GM15510 (cell line): ENCODE data around the gene VSTM2L.

Experiments used
- POLR2A ChIP-seq: IDR thresholded peaks from 3 replicates; pipeline ENCODE4 v1.6.1; 2011; ENCODE audit warnings: borderline replicate concordance; ENCODE audit not compliant: insufficient read length; ENCODE audit errors: extremely low read depth

The VSTM2L gene

GRCh38 chr20:37904845-37905373, 2.0 kb downstream of the VSTM2L start:
- no peak for TF ChIP-seq POLR2A

GRCh38 chr20:37905671-37906613, 3.0 kb downstream of the VSTM2L start:
- no peak for TF ChIP-seq POLR2A

GRCh38 chr20:37907330-37907676, 4.4 kb downstream of the VSTM2L start:
- TF ChIP-seq POLR2A = no peak

GRCh38 chr20:37907677-37908401, 4.9 kb downstream of the VSTM2L start:
- no peak for TF ChIP-seq POLR2A

GRCh38 chr20:37911261-37911660, 8.3 kb downstream of the VSTM2L start:
- no peak for TF ChIP-seq POLR2A

GRCh38 chr20:37911838-37912281, 8.9 kb downstream of the VSTM2L start:
- no peak for TF ChIP-seq POLR2A

- no peak for TF ChIP-seq POLR2A
These were observed 9.9 kb downstream of the VSTM2L start for GRCh38 chr20:37912874-37913273.

- no peak for TF ChIP-seq POLR2A
These were observed 10.8 kb downstream of the VSTM2L start for GRCh38 chr20:37913567-37914366.

GRCh38 chr20:37914367-37914671, 11.4 kb downstream of the VSTM2L start:
- no peak for TF ChIP-seq POLR2A

GRCh38 chr20:37914672-37915433, 11.9 kb downstream of the VSTM2L start:
- TF ChIP-seq POLR2A = no peak

GRCh38 chr20:37915434-37915787, 12.5 kb downstream of the VSTM2L start:
- no peak for TF ChIP-seq POLR2A

- no peak for TF ChIP-seq POLR2A
These were observed 13.1 kb downstream of the VSTM2L start for GRCh38 chr20:37915800-37916570.

- no peak for TF ChIP-seq POLR2A
These were observed 14.5 kb downstream of the VSTM2L start for GRCh38 chr20:37917461-37917860.

- TF ChIP-seq POLR2A = no peak
These were observed 15.1 kb downstream of the VSTM2L start for GRCh38 chr20:37918035-37918434.

GRCh38 chr20:37919389-37920040, 16.6 kb downstream of the VSTM2L start:
- no peak for TF ChIP-seq POLR2A
